Measurements from ENCODE around the gene PTPN6.

Gene PTPN6

DNA sequence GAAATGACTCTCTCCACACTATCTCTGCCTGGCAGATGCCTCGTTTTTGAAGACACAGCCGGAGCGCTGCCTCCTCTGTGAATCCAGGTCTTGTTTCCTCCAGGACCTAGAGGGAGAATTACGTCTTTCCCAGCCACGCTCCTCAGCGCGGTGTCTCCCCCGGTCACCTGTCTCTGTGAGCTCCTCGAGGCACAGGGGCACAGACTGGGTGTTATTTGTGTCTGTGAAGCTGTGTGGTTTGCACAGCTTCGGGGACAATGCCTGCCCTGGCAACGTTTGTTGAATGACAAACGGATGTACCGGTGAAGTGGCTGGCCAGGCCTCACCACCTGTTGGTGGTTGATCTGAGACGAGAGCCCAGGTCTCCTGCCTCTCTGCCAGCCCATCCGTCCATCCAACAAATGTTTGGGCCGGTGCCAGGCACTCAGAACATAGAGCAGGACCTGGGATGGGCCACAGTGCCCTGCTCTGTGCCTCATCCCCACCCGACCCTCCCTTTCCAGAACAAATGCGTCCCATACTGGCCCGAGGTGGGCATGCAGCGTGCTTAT, 6.1 kb downstream of the PTPN6 start:
- no peak for DNase-seq

GRCh38 chr12:6957741-6958608, 6.8 kb downstream of the PTPN6 start:
- no peak for DNase-seq

GRCh38 chr12:6958609-6959057, 7.5 kb downstream of the PTPN6 start:
- no peak for DNase-seq

- DNase-seq: peak; percentile 76
Observed at GRCh38 chr12:6959058-6959804, 8.1 kb downstream of the PTPN6 start.

DNA sequence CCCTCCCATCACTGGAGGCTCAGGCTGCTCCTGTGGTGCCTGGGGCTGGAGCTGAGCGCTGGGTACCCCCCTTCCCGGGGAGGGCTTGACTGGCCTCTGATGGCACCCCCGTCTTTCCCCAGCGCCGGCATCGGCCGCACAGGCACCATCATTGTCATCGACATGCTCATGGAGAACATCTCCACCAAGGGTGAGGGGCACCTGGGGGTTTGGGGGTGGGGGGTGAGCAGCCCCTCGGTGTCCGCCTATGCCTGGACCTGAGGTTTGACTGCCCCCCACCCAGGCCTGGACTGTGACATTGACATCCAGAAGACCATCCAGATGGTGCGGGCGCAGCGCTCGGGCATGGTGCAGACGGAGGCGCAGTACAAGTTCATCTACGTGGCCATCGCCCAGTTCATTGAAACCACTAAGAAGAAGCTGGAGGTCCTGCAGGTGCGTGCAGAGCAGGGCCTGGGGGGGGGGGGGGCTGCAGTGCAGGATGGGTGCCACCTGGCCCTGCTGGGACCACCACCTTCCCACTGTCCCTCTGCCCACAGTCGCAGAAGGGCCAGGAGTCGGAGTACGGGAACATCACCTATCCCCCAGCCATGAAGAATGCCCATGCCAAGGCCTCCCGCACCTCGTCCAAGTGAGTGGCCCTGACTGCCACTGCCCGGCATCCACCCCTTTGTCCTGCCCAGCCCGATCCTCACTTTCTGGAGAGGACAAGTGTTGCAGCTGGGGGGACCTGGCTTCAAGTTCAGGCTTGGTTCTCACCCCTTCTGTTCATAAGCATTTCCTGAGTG, 8.8 kb downstream of the PTPN6 start:
- DNase-seq: no peak

- DNase-seq: no peak
Observed at GRCh38 chr12:6960593-6961277, 9.6 kb downstream of the PTPN6 start.

DNA sequence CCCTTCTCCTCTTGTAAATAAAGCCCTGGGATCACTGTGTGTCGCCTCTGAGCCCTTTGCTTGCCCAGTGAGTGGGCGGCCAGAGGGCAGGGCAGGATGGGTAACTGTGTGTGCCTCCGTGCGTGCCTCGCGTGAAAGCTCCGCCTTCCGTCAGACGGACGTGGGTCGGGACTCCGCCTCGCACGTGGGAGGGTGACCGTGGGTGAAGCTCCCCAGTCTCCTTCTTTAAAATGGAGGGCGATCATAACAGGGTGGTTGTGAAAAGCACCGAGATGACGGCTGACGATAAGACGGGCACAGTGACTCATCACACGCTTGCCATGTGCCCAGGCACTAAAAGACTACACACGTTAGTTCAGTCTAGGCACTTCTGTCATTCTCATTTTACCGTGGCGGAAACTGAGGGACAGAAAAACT, 10.1 kb downstream of the PTPN6 start:
- DNase-seq: peak; percentile 95

GRCh38 chr12:6961695-6962284, 10.6 kb downstream of the PTPN6 start:
- peak; percentile 70 for DNase-seq

GRCh38 chr12:6962285-6963015, 11.3 kb downstream of the PTPN6 start:
- DNase-seq: no peak

- DNase-seq: no peak
Observed at GRCh38 chr12:6963016-6963731, 12.0 kb downstream of the PTPN6 start.

DNA sequence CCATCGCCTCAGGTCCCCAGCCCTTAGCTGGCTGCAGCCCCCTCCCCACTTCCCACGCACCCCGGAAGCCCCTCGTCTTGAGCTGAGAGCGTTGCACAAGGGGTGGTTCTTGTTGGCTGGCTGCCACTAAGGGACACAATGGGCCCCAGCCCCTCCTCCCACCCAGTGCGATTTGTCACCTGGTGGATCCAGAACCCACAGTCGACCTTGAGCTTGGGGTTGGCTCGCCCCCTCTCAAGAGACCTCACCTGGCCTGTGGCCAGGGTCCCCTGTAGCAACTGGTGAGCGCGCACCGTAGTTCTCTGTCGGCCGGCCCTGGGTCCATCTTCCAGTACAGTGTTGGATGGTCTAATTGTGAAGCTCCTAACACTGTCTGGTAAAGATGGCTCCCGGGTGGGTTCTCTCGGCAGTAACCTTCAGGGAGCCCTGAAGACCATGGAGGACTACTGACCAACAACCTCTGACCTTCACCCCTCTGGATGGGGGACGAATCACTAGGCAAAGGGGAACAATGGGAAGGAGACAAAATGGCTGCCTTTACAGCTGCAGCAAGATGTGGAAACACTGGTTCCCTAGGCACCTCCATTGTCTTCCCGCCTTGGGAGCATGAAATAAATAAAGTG, 12.7 kb downstream of the PTPN6 start:
- peak; percentile 16 for DNase-seq

DNA sequence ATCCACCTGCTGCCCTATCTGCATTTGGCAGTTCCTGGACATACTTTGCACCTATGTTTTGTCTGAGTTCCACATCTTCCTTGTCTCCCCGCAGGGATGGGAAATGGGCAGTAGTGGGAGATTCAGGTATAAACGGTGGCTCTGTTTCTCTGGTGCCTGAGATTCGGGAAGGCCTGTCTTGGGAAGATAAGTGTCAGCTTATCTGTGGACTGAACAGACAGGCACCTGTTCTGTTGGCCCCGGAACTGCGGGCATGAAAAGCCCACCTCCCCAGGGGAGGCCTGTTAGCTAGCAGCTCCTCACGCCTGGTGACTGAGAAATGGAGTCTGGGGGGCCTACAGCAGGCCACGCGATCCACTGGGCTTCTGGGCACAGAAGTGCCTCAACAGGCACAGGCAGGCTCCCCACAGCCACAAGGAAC, 13.5 kb downstream of the PTPN6 start:
- peak; percentile 3 for DNase-seq

- DNase-seq: peak; percentile 91
Observed at GRCh38 chr12:6965026-6965661, 14.0 kb downstream of the PTPN6 start.

GRCh38 chr12:6965714-6966113, 14.6 kb downstream of the PTPN6 start:
- no peak for DNase-seq

DNA sequence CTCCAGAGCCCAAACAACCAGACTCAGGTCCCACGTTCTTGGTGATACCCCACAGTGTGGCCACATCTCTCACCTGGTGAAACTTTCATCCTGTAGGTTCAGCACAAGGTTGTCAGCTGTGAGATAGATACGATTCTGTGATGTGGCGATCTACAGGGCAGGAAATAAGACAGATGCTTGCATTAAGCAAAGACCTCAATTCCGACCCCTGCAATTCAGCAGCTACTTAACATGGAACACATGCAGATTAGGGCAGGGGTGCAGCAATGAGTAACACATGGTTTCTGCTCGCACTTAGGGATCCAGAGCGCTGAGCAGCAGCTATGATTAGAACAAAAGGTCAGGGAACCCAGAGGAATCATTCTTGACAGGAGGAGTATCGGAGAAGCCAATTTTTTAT, 15.2 kb downstream of the PTPN6 start:
- DNase-seq: no peak

GRCh38 chr12:6967651-6968100, 16.5 kb downstream of the PTPN6 start:
- no peak for DNase-seq

DNA sequence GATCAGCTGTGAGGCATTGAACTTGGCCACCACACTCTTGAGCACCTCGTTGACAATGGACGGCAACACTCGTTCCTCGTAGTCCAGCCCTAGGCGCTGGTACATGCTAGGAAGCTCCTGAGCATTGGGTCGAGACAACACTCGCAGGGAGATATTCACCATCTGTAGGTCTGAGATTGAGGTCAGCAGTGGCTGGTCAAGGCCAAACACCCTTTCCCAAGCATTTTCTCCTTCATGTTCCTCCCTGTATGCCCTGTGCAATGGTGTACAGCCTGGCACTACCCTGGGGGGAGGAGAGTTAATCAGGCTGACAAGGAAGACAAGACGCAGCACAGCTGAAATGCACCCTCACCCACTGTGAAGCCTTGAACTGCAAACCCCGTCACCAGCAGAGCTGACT, 17.3 kb downstream of the PTPN6 start:
- DNase-seq: no peak

- DNase-seq: no peak
Observed at GRCh38 chr12:6970096-6970527, 19.0 kb downstream of the PTPN6 start.

DNA sequence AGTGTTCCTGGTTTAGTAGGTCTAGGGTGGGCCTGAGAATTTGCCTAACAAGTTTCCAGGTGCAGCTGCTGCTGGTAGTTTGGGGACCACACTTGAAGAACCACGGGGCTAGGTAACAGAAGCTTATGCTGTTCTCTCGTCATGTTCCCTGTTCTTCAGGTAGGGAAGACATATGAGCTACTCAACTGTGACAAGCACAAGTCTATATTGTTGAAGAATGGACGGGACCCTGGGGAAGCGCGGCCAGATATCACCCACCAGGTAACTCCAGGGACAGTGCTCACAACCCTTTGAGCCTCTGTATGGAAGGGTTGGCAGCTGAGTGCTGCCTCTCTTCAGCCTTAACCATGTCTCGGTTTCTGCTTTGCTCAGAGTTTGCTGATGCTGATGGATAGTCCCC, 23.0 kb downstream of the PTPN6 start:
- no peak for DNase-seq
